C1 segment of cervical spinal cord (tissue), 14 donors: Measurements from ENCODE around the gene ZCCHC2.

Source experiments
- DNase-seq, 14 donors: peaks; one replicate each; lab custom pipeline; 2025; lab: John Stamatoyannopoulos, UW

ZCCHC2 gene

GRCh38 chr18:62607708-62608428 is 85.0 kb downstream of the ZCCHC2 start:
- DNase-seq, result no peak

- no peak for DNase-seq
Observed at GRCh38 chr18:62609764-62610163, 86.9 kb downstream of the ZCCHC2 start.

- DNase-seq, result no peak
Observed at GRCh38 chr18:62610351-62610700, 87.5 kb downstream of the ZCCHC2 start.

DNA sequence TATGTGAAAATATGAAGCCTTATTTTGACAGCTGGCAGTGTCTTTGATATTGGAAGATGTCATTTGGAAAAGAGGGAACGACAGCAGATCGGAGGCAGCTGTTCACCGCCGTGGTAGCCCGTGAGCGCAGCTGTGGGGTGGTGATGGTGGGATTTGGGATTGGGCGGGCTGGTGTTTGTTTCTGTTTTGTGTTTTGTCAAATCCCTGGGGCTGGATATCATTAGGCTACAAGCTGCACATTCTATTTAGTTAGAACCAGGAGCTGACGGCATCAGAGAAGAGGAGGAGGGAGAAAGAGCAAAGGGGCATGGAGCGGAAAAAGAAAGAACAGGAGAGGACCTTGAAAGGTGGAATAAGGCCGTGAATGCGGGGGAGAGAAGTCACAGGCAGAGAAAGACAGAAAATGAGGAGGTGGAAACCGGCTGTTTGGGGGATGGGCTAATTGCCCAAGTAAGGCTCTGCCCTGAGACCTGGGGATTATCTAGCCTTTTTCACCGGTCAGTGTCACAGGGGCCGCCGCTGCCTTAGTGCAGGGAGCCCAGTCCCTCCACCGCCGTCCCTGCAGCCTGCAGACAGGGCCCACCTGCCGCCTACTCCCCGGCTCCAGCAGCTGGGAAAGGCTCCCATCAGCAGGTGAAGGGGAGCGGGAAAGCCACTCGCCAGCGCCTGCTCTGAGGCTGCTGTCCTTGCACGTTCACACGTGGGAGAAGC is 88.0 kb downstream of the ZCCHC2 start:
- DNase-seq, result peak in 1 of 14 donors; percentile 37

GRCh38 chr18:62611453-62612288 is 88.8 kb downstream of the ZCCHC2 start:
- DNase-seq, result peak in 4 of 14 donors; percentile 25 to 40 (median 30)

DNA sequence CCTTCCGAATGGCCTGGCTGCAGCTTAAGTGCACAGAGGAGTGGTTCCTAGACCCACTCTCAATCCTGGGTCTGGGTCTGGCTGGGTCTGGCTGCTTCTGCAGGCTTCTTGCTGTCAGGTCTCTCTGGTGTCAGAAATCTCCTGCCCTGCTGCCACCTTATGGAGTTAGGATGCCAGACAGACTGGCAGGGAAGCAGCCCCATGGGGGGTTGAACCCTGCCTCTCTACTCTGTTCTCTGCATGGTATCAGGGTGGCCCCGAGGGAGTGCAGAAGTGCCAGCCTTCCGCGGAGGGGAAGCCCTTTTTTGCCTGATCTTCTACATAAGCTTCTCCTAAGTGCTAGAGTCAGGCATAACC is 89.4 kb downstream of the ZCCHC2 start:
- DNase-seq, result no peak

- DNase-seq, result no peak
Observed at GRCh38 chr18:62612776-62613175, 90.0 kb downstream of the ZCCHC2 start.

- no peak for DNase-seq
Observed at GRCh38 chr18:62614494-62614893, 91.7 kb downstream of the ZCCHC2 start.

- DNase-seq, result no peak
Observed at GRCh38 chr18:62616331-62616805, 93.5 kb downstream of the ZCCHC2 start.

DNA sequence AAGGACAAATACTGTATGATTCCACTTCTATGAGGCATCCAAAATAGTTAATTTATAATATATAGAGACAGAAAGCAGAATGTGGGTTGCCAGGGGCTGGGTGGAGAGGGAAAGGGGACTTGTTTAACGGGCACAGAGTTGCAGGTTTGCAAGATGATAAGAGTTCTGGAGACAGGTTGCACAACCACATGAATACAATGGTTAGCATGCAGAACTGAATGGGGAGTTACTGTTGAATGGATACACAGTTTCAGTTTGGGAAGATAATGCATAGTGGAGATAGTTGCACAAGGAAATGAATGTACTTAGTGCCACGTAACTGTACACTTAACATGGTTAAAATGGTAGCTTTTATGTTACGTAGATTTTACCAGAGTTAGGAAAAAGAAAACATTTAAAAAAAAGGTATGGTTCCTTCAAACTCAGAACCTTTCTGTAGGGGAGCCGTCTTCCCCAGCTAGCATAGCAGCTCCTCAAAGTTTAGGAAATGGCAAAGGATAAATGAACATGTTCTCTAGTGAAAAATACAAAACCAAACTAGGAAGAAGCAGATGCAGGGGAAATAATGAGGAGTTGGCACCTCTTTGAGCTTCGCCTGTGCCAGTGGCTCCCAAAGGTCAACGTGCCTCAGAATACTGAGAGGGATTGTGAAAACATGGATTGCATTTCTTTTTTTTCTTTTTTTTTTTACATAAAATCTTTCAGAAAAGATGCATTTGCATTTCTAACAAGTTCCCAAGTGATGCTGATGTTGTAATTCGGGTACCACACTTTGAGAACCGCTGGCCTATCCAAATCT is 95.2 kb downstream of the ZCCHC2 start:
- DNase-seq, result no peak

DNA sequence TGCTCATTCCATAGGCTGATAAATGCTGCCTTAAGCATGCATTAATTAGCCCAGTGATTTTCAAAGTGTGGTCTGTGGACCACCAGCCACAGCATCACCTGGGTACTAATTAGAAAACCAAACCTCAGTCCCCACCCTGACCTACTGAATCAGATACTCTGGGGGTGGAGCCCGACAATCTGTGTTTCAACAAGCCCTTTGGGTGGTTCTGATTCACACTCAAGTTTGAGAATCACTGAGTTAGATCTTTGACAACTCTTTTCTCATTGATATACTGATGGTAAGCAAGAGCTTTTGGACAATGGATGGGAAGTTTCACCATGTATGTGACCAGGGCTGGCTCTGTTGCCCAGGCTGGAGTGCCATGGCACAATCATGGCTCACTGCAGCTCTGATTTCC is 95.9 kb downstream of the ZCCHC2 start:
- no peak for DNase-seq

- DNase-seq, result no peak
Observed at GRCh38 chr18:62621546-62621945, 98.7 kb downstream of the ZCCHC2 start.

- DNase-seq, result no peak
Observed at GRCh38 chr18:62625019-62625418, 102.2 kb downstream of the ZCCHC2 start.
